ENCODE measurements around the gene DDI2. TPM values are rescaled to one million over a fixed set of nuclear protein-coding genes. Genes with fewer than 3 reads are reported as not detected.

Gene DDI2
- total and polyA plus RNA-seq, 9 of the 15 experiments (the other 6 are each of a cell fraction or from before 2014, with no cell fraction given) = 6.5 to 48.4 (median 21.2) TPM

Small RNA genes within 50 kb of the gene (small RNA-seq; reads per million reads assigned to genes)
- gene AL121992.2 = not detected
- gene CD24P1 = not detected
- gene RNU7-179P = not detected

Other genes starting within 250 kb of the DDI2 start
Only the 7 nearest of the 13 such genes appear.
- gene CASP9, start 93.2 kb upstream of the DDI2 start, total RNA-seq (2014; rRNA removed) = 30.7 and 35.7 TPM in 2 replicates
- 23.5 and 25.4 TPM in 2 replicates for gene CASP9, start 93.2 kb upstream of the DDI2 start, total RNA-seq (2014; rRNA removed; fragmentation: Illumina TruSeq; extraction: Trizol)
- gene CASP9, start 93.2 kb upstream of the DDI2 start, total RNA-seq (2015; rRNA removed; fragmentation: Illumina TruSeq; extraction: Trizol) = 25.2 and 25.5 TPM in 2 replicates
- 30.5 and 31.7 TPM in 2 replicates for gene CASP9, start 93.2 kb upstream of the DDI2 start, total RNA-seq (2021)
- gene CASP9, start 93.2 kb upstream of the DDI2 start, polyA plus RNA-seq (2011; rRNA removed) = 54.1 and 66.1 TPM in 2 replicates
- 37.4 and 38.9 TPM in 2 replicates for gene CASP9, start 93.2 kb upstream of the DDI2 start, polyA plus RNA-seq (2014; fragmentation: Illumina TruSeq; extraction: Trizol)
- 10 to 100 TPM; 10.8 to 13.9 TPM for gene CASP9, start 93.2 kb upstream of the DDI2 start, polyA plus RNA-seq (2014; fragmentation: Nextera tagmentation; extraction: Ambion mirVana)
- gene CASP9, start 93.2 kb upstream of the DDI2 start, polyA plus RNA-seq (2014; rRNA removed) = 30.9 and 39.1 TPM in 2 replicates
- 9.1 and 12.2 TPM in 2 replicates for gene DNAJC16, start 90.6 kb upstream of the DDI2 start, total RNA-seq (2014; rRNA removed)
- gene DNAJC16, start 90.6 kb upstream of the DDI2 start, total RNA-seq (2014; rRNA removed; fragmentation: Illumina TruSeq; extraction: Trizol) = 16.2 and 18.7 TPM in 2 replicates
- 11.9 and 16.2 TPM in 2 replicates for gene DNAJC16, start 90.6 kb upstream of the DDI2 start, total RNA-seq (2015; rRNA removed; fragmentation: Illumina TruSeq; extraction: Trizol)
- gene DNAJC16, start 90.6 kb upstream of the DDI2 start, total RNA-seq (2021) = 15.6 and 16.8 TPM in 2 replicates
- 16.7 and 22.8 TPM in 2 replicates for gene DNAJC16, start 90.6 kb upstream of the DDI2 start, polyA plus RNA-seq (2011; rRNA removed)
- gene DNAJC16, start 90.6 kb upstream of the DDI2 start, polyA plus RNA-seq (2014; fragmentation: Illumina TruSeq; extraction: Trizol) = 11.0 and 12.8 TPM in 2 replicates
- 1 to 10 TPM; 6.9 to 8.6 TPM for gene DNAJC16, start 90.6 kb upstream of the DDI2 start, polyA plus RNA-seq (2014; fragmentation: Nextera tagmentation; extraction: Ambion mirVana)
- 8.8 and 11.3 TPM in 2 replicates for gene DNAJC16, start 90.6 kb upstream of the DDI2 start, polyA plus RNA-seq (2014; rRNA removed)
- gene AGMAT, start 32.4 kb upstream of the DDI2 start, total RNA-seq (2014; rRNA removed) = not detected in 2 replicates
- gene AGMAT, start 32.4 kb upstream of the DDI2 start, total RNA-seq (2014; rRNA removed; fragmentation: Illumina TruSeq; extraction: Trizol) = not detected in 2 replicates
- gene AGMAT, start 32.4 kb upstream of the DDI2 start, total RNA-seq (2015; rRNA removed; fragmentation: Illumina TruSeq; extraction: Trizol) = not detected in 2 replicates
- 0.07 TPM in 1 of 2 replicates, not detected in the other for gene AGMAT, start 32.4 kb upstream of the DDI2 start, total RNA-seq (2021)
- not detected in 2 replicates for gene AGMAT, start 32.4 kb upstream of the DDI2 start, polyA plus RNA-seq (2011; rRNA removed)
- not detected in 2 replicates for gene AGMAT, start 32.4 kb upstream of the DDI2 start, polyA plus RNA-seq (2014; fragmentation: Illumina TruSeq; extraction: Trizol)
- not detected for gene AGMAT, start 32.4 kb upstream of the DDI2 start, polyA plus RNA-seq (2014; fragmentation: Nextera tagmentation; extraction: Ambion mirVana)
- gene AGMAT, start 32.4 kb upstream of the DDI2 start, polyA plus RNA-seq (2014; rRNA removed) = not detected in 2 replicates
- 28.6 and 36.7 TPM in 2 replicates for gene PLEKHM2, start 66.9 kb downstream of the DDI2 start, total RNA-seq (2014; rRNA removed)
- 7.8 and 15.6 TPM in 2 replicates for gene PLEKHM2, start 66.9 kb downstream of the DDI2 start, total RNA-seq (2014; rRNA removed; fragmentation: Illumina TruSeq; extraction: Trizol)
- 33.2 and 34.3 TPM in 2 replicates for gene PLEKHM2, start 66.9 kb downstream of the DDI2 start, total RNA-seq (2015; rRNA removed; fragmentation: Illumina TruSeq; extraction: Trizol)
- 63.7 and 65.3 TPM in 2 replicates for gene PLEKHM2, start 66.9 kb downstream of the DDI2 start, total RNA-seq (2021)
- 34.9 and 54.1 TPM in 2 replicates for gene PLEKHM2, start 66.9 kb downstream of the DDI2 start, polyA plus RNA-seq (2011; rRNA removed)
- gene PLEKHM2, start 66.9 kb downstream of the DDI2 start, polyA plus RNA-seq (2014; fragmentation: Illumina TruSeq; extraction: Trizol) = 35.1 and 47.8 TPM in 2 replicates
- gene PLEKHM2, start 66.9 kb downstream of the DDI2 start, polyA plus RNA-seq (2014; fragmentation: Nextera tagmentation; extraction: Ambion mirVana) = under 1 TPM; 0.27 to 0.78 TPM
- 41.1 and 42.7 TPM in 2 replicates for gene PLEKHM2, start 66.9 kb downstream of the DDI2 start, polyA plus RNA-seq (2014; rRNA removed)
- gene SLC25A34, start 118.8 kb downstream of the DDI2 start, total RNA-seq (2014; rRNA removed) = 0.41 and 0.78 TPM in 2 replicates
- 0.06 and 0.11 TPM in 2 replicates for gene SLC25A34, start 118.8 kb downstream of the DDI2 start, total RNA-seq (2014; rRNA removed; fragmentation: Illumina TruSeq; extraction: Trizol)
- 0.26 and 0.43 TPM in 2 replicates for gene SLC25A34, start 118.8 kb downstream of the DDI2 start, total RNA-seq (2015; rRNA removed; fragmentation: Illumina TruSeq; extraction: Trizol)
- 0.13 and 0.16 TPM in 2 replicates for gene SLC25A34, start 118.8 kb downstream of the DDI2 start, total RNA-seq (2021)
- 0.24 and 0.31 TPM in 2 replicates for gene SLC25A34, start 118.8 kb downstream of the DDI2 start, polyA plus RNA-seq (2011; rRNA removed)
- 0.16 and 0.21 TPM in 2 replicates for gene SLC25A34, start 118.8 kb downstream of the DDI2 start, polyA plus RNA-seq (2014; fragmentation: Illumina TruSeq; extraction: Trizol)
- gene SLC25A34, start 118.8 kb downstream of the DDI2 start, polyA plus RNA-seq (2014; fragmentation: Nextera tagmentation; extraction: Ambion mirVana) = under 1 TPM; 0.01 to 0.03 TPM
- gene SLC25A34, start 118.8 kb downstream of the DDI2 start, polyA plus RNA-seq (2014; rRNA removed) = 0.22 and 0.57 TPM in 2 replicates
- not detected in 2 replicates for gene TMEM82, start 125.0 kb downstream of the DDI2 start, total RNA-seq (2014; rRNA removed)
- not detected in 2 replicates for gene TMEM82, start 125.0 kb downstream of the DDI2 start, total RNA-seq (2014; rRNA removed; fragmentation: Illumina TruSeq; extraction: Trizol)
- not detected in 2 replicates for gene TMEM82, start 125.0 kb downstream of the DDI2 start, total RNA-seq (2015; rRNA removed; fragmentation: Illumina TruSeq; extraction: Trizol)
- not detected in 2 replicates for gene TMEM82, start 125.0 kb downstream of the DDI2 start, total RNA-seq (2021)
- gene TMEM82, start 125.0 kb downstream of the DDI2 start, polyA plus RNA-seq (2011; rRNA removed) = not detected in 2 replicates
- gene TMEM82, start 125.0 kb downstream of the DDI2 start, polyA plus RNA-seq (2014; fragmentation: Illumina TruSeq; extraction: Trizol) = not detected in 2 replicates
- not detected for gene TMEM82, start 125.0 kb downstream of the DDI2 start, polyA plus RNA-seq (2014; fragmentation: Nextera tagmentation; extraction: Ambion mirVana)
- gene TMEM82, start 125.0 kb downstream of the DDI2 start, polyA plus RNA-seq (2014; rRNA removed) = not detected in 2 replicates
- 0.04 TPM in 1 of 2 replicates, not detected in the other for gene FBLIM1, start 141.3 kb downstream of the DDI2 start, total RNA-seq (2014; rRNA removed)
- not detected in 2 replicates for gene FBLIM1, start 141.3 kb downstream of the DDI2 start, total RNA-seq (2014; rRNA removed; fragmentation: Illumina TruSeq; extraction: Trizol)
- gene FBLIM1, start 141.3 kb downstream of the DDI2 start, total RNA-seq (2015; rRNA removed; fragmentation: Illumina TruSeq; extraction: Trizol) = not detected in 2 replicates
- 0.18 and 0.24 TPM in 2 replicates for gene FBLIM1, start 141.3 kb downstream of the DDI2 start, total RNA-seq (2021)
- 0.14 and 0.43 TPM in 2 replicates for gene FBLIM1, start 141.3 kb downstream of the DDI2 start, polyA plus RNA-seq (2011; rRNA removed)
- gene FBLIM1, start 141.3 kb downstream of the DDI2 start, polyA plus RNA-seq (2014; fragmentation: Illumina TruSeq; extraction: Trizol) = not detected in 2 replicates
- gene FBLIM1, start 141.3 kb downstream of the DDI2 start, polyA plus RNA-seq (2014; fragmentation: Nextera tagmentation; extraction: Ambion mirVana) = not detected
- not detected in 2 replicates for gene FBLIM1, start 141.3 kb downstream of the DDI2 start, polyA plus RNA-seq (2014; rRNA removed)